Stimulated activated CD8-positive, alpha-beta memory T cell treated with anti-CD3 and anti-CD28 coated beads, Interleukin-2, amount 100 ng/mL, for 48 hours (primary cell): ENCODE data around the gene PTPRN2.

Experiments used
- DNase-seq, 2 donors: peaks; one replicate each; pipeline ENCODE4 v3.0.0-alpha.2; 2020; ENCODE audit warnings: low read depth in 2 of 2

PTPRN2 gene

DNA sequence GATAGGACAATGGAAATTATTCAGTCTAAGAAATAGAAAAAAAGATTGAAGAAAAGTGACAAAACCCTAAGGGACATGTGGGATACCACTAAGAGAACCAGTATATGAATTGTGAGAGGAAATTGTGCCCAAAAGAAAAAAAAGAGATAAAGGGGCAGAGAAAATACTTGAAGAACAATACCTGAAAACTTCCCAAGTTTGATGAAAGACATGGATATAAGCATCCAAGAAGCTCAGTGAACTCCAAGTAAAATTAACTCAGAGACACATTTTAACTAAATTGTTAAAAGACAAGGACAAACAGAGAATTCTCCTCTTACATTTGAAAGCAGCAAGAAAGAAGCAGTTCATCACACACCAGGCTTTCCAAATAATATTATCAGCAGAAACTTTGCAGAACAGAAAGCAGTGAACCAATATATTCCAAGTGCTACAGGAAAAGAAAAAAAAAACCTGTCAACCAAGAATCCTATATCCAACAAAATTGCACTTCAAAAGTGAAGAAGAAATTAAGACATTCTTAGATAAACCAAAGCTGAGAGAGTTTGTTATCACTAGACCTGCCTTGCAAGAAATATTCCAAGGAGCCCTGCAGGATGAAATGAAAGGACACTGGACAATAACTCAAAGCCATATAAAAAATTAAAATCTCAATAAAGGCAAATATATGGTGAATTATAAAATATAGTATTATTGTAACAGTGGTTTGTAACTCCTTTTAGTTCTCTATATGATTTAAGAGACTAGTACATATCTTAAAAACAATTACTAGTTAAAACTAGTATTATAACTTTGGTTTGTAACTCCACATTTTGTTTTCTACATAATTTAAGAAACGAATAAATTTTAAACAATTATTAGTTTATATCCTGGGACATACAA, 470.0 kb downstream of the PTPRN2 start:
- DNase-seq, result no peak

DNA sequence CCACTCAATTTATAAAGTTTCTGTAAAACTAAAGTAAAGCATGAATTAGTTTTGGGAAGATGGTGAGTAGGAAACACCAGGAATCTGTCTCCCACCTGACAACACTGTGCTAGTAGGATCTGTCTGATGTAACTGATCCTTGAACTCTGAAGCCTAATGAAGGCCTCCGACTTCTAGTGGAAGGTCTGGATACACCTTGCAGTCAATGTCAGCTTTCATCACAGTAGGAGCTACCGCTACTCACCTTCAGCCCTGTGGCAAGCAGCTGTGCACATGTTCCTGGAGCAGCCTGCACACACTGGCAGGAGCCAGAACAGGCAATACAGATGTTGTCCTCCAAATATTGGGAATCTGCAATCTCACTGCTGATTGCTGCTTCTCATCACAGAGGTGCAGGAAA, 471.4 kb downstream of the PTPRN2 start:
- DNase-seq, result no peak

DNA sequence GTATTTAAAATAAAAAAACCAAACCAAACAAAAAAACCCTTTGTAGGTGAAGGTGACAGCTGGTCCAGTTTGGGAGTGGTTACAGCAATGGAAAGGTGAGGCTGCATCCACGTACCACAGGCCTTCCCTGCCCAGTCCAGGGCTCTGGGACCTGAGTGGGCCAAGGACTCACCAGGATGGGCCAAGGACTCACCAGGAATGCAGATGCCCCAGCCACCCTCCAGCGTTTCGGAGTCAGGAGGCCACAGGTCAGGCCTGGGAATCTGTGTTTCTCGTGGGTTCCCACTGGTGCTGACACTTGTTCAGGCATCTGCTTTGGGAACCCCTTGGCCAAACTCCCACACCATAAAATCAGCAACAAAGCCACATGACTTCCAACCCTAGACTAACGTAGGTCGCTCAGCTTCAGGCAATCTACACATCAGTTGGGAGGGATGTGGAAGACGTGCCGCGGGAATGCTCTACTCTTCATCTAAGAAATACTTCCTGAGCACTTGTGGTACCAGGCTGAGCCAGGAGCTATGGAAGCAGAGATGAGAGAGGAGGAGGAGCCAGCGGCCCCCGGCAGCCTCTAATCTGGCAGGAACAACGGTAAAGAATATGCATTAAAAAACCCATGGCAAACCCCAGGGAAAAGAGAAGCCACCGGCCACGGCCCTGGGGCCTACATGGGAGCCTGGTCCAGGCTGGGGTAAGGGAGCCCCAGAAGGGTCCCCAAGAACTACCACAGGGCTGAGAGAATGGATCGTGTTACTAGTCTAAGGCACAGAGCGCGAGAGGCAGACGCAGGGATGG, 473.4 kb downstream of the PTPRN2 start:
- no peak for DNase-seq

DNA sequence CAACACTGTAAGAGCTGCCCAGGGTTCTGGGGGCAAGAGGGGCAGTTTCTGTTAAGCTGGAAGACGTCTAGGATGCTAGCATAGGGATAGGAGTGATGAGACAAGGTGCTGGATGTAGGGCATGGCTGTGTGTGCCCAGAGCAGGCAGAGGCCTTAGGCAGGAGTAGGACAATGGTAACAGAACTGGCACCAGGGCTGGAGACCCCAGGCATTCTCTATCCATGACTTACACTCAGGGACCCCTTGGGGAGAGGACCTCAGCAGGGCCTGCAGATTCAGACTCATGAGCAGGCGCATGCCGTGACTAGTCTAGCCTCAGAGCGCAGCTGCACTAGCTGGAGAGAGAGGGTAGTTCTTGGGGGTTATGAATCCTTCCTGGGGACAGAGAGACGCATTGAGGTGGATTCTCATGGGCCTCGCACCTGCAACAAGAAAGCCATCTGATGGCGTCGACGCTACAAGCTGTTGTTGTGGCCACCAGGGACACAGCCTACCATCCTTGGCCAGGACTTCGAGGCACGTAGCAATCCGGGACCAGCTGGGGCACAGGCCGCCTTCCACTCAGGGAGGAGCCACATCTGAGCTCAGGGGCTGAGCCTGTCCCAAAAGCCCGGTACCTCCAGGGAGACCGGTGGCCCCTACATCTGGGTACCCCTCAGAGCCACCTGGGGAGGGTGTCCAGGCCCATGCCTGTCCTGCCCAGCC, 474.1 kb downstream of the PTPRN2 start:
- DNase-seq, result no peak

DNA sequence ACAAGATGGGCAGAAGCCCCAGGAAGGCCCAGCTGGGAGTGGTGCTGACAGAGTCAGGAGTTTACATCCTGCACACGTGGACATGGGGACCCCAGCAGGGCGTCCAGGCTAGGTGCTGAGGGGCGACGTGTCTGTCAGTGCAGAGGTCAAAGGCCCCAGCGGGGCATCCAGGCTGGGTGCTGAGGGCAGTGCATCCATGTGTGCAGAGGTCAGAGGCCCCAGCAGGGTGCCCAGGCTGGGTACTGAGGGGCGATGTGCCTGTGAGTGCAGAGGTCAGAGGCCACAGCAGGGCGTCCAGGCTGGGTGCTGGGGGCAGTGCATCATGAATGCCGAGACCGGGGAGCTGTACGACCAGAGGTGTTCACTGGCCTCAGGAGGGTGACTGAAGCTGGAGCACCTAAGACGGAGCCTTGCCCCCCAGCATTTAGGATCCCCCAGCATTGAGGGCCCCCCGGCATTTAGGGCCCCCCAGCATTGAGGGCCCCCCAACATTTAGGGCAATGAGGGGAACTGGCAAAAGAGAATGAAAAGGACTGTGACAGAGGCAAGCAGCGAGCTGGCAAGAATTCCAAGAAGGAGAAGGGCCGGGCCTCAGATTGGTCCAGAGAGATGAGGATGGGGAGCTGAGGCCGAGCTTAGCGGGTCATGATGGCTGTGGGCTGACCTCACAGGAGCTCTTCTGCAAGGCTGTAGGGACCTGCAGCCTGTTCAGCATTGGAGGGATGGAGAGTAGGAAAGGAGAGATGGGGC, 474.9 kb downstream of the PTPRN2 start:
- DNase-seq, result no peak

DNA sequence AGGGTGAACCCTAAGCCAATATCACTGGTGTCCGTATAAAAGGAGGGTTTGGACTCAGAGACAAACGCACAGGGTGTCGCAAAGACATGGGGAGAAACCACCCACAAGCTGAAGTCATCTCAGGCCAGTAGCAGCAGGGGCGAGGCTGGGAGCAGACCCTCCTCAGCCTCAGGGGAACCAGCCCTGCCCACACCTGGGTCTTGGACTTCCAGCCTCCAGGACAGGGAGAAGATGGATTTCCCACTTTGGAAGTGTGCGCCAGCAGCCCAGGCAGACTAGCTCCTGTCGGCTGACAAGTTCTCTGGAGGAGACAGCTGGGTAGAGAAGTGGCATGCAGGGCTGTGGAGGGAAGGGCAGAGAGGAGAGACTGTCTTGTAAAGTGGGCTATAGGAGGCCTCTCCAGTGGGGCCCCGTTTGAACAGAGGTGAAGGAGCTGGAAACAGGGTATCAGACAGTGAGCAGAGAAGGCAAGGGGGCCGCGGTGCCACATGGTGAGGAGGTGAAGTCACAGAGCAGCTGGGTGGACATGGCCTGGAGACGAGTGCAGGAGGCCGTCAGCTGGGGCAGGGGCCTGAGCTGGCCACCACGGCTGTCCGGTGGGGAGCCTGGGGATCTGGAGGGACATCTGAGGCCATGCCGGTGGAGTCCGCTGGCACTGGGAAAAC, 475.6 kb downstream of the PTPRN2 start:
- no peak for DNase-seq

DNA sequence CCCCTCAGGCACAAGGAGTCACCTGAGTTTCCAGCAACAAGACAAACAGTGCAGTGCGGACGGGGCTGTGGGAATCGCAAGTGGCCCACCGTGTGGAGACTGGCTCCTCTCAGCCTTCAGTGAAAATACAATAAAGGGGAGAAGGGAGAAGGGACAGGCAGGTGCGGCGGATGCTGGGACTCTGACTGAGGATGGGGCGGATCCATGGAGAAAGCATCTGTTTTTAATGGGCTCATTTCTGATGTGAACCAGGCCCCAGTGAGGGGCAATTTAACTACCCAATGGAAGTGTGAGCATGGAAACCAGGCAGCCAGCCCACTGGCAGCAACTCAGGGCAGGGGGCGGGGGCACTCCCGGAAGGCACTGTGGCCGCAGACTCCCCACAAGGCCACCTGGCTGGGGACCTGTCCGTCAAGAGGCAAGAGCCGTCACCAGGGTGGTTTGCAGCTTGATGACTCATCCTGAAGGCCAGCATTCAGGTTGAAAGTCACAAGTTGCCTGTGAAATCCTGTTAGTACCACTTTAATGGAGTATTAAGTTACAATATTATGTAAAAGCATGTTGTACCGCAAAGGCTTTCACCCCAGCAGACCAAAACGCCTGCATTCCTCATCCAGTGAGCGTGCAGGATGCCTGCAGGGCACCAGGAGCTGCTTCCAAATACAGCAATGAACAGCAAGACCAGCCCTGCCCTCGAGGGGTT, 476.4 kb downstream of the PTPRN2 start:
- no peak for DNase-seq

DNA sequence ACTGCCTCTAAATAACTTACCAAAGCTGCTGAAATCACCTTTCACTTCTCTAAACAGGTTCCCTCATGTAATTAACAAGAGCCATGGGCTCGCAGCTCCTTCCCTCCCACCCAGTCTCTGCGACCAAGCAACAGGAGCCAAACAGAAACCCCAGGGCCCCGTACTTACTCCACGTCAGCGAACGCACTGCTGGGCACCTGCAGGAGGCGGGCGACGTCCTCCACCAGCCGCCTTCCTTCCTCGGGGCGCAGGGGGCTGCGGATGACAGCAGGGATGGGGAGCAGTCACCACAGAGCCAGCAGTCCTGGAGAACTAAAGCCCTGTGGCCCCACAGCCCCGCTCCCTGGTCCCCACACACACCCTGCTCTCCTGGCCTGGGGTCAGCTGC, 477.0 kb downstream of the PTPRN2 start:
- no peak for DNase-seq

DNA sequence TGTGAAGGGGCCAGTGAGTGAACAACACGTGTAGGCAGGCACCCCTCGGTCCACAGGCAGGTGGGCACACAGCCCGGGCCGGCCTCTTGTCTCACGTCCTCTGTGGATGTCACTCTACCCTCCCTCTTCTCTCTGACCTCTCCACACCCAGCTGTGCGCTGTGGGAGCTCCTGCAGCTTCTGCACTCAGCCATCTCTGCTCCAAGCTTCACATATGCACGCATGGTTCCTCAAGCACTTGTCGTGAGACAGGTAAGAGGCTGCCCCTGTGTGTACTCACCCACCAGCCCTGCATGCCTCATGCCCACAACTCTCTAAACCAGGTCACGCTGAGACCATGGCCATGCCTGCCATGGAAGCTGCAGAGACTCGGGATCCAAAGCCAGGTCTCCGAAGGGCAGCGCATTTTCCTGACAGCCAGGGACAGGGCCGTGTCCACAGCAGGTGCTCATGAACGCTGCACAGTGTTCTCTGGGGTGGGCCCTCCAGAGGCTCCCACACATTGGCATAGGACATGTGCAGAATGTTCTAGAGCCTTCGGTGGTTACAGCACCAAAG, 477.5 kb downstream of the PTPRN2 start:
- no peak for DNase-seq

DNA sequence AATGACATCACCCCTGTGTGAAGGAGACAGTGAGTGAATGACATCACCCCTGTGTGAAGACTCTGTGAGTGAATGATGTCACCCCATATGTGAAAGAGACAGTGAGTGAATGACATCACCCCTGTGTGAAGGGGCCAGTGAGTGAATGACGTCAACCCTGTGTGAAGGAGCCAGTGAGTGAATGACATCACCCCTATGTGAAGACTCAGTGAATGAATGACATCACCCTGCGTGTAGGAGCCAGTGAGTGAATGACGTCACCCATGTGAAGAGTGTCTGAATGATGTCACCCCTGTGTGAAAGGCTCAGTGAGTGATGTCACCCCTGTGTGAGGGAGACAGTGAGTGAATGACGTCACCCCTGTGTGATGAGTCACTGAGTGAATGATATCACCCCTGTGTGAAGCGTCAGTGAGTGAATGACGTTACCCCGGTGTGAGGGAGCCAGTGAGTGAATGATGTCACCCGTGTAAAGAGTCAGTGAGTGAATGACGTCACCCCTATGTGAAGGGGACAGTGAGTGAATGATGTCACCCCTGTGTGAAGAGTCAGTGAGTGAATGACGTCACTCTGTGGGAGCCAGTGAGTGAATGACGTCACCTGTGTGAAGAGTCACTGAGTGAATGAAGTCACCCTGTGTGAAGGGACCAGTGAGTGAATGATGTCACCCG, 478.1 kb downstream of the PTPRN2 start:
- no peak for DNase-seq

DNA sequence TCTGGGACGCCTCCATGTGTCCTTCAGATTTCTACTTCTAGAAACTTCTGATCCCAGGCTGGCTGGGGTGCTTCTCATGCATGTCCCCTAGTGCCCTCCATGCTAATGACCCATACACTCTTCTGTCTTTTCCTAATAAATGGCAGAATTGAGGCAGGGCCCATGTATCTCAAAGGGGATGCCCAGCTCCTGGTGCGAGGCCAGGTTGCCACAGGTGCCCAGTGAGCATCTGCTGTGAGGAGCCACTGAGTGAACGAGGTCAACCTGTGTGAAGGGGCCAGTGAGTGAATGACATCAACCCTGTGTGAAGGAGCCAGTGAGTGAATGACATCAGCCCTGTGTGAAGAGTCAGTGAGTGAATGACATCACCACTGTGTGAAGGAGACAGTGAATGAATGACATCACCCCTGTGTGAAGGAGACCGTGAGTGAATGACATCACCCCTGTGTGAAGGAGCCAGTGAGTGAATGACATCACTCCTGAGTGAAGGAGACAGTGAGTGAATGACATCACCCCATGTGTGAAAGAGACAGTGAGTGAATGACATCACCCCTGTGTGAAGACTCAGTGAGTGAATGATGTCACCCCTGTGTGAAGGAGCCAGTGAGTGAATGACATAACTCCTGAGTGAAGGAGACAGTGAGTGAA, 478.9 kb downstream of the PTPRN2 start:
- DNase-seq, result no peak

DNA sequence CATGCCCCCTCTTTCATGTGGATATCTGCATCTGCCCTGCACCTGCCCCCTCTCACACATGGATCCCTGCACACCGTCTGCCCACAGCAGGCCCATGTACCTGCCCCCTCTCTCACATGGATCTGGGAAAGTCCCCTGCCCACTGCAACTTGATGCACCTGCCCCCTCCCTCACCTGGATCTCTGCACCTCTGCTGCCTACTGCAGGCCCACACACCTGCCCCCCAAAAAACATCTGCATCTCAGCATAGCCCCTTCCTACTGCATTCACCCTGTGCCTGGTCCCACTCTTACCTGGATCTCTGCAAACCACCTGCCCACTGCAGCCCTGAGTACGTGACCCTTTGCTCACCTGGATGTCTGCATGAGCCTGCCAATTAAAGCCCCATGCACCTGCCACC, 479.8 kb downstream of the PTPRN2 start:
- DNase-seq, result no peak

DNA sequence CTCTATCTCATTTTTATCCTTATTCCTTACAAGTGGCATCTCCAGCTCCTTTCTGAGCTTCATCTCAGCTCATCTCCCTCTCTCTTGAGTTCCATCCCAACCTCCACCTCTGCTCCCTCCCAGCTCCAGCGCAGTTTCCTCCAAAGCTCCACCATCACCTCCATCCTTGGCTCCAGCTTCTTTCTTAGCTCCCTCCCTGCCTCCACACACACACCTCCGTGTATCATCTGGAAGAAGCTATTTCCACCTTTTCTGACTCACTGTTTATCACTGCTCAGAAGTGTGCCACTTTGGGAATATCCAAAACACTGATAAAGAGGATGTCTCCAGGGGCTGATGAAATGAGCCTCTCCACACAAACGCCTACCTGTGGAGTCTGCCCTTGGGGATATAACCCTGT, 481.4 kb downstream of the PTPRN2 start:
- no peak for DNase-seq

DNA sequence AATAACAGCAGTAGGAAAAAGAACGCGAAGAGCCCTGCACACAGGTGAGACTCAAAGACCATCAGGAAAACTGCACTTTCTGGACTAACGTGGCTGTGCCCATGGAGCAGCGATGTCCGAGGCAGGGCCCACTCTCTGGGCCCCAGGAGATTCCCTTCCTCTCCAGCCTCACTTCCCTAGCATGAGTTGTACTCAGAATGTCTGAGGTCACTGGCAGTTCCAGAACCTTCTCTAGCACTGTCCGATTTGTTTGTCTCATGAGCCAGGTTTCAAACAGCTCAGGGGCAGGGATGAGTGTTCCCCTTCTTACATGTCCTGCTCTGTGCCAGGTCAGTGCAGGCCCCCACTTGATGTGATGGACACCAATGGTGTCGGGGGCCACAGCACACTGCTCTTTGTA, 484.2 kb downstream of the PTPRN2 start:
- no peak for DNase-seq

DNA sequence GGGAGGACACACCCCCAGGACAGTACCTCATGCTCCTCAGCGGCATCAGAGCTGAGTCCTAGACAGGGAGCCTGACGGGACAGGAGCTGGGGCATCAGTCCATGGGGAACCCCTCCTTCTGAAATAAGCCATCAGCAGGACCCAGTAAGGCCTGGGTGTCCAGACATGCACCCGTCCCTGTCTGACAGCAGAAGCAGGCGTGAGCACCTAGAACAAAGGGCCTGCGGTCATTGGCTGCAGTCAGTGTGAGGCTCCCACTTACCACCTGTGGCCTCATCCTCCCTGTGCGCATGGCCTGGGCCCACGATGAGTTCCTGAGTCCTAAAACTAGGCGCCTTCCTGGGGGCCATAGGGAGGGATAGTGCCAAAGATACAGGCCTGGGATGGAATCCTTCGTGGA, 484.7 kb downstream of the PTPRN2 start:
- DNase-seq, result no peak

DNA sequence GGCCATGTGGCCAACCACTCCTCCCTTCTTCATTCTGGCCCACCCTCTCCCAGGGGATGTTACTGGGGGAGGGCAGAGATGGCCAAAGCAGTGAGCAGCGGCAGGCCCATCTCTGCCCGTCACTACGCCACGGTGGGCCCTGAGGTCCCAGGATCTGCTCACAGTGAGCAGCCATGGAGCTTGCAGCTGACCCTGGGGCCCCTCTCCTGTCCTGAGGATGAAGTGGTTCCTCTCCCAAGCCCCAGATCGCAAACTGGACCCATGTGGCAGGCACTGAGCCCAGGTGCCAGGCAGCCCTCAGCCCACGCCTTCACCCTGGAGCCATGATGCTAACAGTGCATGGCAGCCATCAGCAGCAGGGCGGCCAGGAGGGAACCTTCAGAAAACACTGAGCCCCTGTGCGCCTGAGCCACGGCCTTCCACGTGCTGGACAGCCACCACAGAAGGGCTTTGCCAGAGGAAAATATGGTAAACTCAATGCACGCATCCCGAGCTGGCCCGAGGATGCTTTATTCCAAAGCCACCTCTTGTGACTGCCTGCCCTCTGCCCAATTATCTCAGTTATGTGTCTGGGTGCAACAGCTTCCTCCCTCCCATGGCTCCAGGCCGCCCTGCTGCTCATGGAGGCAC, 485.7 kb downstream of the PTPRN2 start:
- no peak for DNase-seq

DNA sequence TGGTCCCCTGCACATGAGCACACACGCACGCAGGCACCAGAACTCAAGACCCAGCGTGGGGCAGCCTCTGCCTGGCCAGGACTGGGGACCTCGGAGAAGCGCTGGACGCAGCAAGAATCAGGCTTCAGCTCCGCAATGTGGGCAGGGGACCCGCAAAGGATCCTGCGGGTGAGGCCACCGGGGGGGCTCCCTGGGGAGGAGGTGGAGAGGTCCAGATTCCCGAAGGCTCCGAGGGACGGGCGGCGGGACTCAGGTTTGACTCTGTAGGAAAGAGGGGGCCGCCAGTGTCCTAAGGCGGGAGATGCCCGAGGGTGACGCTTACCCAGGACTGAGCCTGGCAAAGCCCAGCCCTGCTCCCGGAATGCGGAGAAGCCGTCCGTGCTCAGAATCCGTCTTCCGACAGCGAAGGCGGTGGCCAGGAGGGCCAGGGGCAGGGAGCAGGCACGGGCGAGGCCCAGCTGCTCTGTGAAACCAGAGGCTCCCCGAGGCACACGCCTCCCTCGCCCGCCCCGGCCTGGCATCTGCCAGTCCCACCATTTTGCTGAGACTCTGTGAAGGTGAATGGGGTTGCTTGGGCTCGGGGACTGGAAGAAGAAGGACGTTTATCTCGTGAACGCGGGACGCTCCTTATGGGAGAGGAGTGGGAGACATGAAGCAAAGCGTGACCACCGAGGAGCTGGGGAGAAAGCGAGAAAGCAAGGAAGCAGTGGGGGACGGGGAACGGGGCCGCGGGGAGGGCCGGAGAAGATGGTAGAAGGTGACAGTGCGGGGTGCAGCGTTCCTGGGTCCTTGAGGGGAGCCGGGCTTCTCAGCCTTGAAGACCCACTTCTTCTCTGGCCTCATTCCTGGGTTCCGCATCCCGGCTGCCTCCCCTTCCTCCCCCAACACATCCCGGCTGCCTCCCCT, 489.2 kb downstream of the PTPRN2 start:
- no peak for DNase-seq
